ENCODE data around the gene TRMT11.

DNA sequence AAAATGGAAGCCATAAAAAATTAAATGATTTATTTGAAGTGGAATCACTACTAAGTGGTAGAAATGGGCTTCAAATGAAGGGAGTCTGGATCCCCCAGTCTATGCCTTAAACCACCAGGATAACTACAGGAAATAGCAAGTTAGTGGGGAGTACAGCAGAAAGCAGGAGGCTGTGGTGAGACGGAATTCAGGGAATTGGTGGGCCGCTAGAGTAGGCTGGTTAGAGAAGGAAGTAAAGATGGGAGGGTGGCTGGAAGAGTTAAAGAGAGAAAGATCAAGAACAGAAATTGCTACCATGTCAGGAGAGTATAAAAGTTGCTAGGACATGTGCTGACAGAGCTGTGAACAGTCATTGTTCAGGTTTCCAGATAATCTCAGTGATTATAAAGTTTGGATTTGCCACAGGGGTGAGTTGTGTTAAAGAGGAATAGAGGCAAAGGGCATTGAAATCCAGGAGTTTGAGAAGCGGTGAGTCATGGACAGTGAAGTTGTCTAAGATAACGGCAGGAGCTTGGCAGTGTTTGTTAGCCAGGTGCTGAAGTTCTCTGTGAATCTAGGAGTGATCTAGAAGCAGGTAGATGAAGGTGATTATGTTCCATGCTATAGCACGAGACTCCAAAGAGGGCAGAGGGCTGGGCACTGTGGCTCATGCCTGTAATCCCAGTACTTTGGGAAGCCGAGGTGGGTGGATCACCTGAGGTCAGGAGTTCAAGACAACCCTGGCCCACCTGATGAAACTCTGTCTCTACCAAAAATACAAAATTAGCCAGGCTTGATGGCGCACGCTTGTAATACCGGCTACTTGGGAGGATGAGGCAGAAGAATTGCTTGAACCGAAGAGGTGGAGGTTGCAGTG, 43.4 kb upstream of the TRMT11 start:
- TF ChIP-seq FOXJ3 (CRISPR knock-in tag; IDR thresholded peaks at IDR 0.05) (no peak), RAD21 (IDR thresholded peaks at IDR 0.05; ENCODE audit: low read length) (no peak), POLR2AphosphoS5 (IDR thresholded peaks at IDR 0.05; ENCODE audit: low read depth, low read length) (no peak), TAF1 (IDR thresholded peaks at IDR 0.05; ENCODE audit: borderline replicate concordance, low read depth, low read length) (no peak), YY1 (IDR thresholded peaks at IDR 0.05; ENCODE audit: low read depth) (no peak), SIN3A (IDR thresholded peaks at IDR 0.05; ENCODE audit: borderline replicate concordance, low read depth, low read length) (no peak)
- TF ChIP-seq, protein P1, sequence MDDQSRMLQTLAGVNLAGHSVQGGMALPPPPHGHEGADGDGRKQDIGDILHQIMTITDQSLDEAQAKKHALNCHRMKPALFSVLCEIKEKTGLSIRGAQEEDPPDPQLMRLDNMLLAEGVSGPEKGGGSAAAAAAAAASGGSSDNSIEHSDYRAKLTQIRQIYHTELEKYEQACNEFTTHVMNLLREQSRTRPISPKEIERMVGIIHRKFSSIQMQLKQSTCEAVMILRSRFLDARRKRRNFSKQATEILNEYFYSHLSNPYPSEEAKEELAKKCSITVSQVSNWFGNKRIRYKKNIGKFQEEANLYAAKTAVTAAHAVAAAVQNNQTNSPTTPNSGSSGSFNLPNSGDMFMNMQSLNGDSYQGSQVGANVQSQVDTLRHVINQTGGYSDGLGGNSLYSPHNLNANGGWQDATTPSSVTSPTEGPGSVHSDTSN (IDR thresholded peaks at IDR 0.05), result no peak
- TF ChIP-seq, protein P2, sequence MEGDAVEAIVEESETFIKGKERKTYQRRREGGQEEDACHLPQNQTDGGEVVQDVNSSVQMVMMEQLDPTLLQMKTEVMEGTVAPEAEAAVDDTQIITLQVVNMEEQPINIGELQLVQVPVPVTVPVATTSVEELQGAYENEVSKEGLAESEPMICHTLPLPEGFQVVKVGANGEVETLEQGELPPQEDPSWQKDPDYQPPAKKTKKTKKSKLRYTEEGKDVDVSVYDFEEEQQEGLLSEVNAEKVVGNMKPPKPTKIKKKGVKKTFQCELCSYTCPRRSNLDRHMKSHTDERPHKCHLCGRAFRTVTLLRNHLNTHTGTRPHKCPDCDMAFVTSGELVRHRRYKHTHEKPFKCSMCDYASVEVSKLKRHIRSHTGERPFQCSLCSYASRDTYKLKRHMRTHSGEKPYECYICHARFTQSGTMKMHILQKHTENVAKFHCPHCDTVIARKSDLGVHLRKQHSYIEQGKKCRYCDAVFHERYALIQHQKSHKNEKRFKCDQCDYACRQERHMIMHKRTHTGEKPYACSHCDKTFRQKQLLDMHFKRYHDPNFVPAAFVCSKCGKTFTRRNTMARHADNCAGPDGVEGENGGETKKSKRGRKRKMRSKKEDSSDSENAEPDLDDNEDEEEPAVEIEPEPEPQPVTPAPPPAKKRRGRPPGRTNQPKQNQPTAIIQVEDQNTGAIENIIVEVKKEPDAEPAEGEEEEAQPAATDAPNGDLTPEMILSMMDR (IDR thresholded peaks at IDR 0.05), result no peak
